ENCODE results near the gene OR6C3.
"Not testable (repeated sequence)": the region's sequence is repeated elsewhere in the genome, so short reads cannot be mapped to it uniquely, and the experiment has no call there.

Gene OR6C3

GRCh38 chr12:55330446-55330845 lies at the start of gene OR6C3:
Gene OR6C3, plus strand, starts transcription at chr12:55330746. Its CDS starts 955 bp downstream, at chr12:55331701.
- no peak for DNase-seq

GRCh38 chr12:55280991-55281390 lies 49.6 kb upstream of the OR6C3 start:
- no peak for DNase-seq

DNA sequence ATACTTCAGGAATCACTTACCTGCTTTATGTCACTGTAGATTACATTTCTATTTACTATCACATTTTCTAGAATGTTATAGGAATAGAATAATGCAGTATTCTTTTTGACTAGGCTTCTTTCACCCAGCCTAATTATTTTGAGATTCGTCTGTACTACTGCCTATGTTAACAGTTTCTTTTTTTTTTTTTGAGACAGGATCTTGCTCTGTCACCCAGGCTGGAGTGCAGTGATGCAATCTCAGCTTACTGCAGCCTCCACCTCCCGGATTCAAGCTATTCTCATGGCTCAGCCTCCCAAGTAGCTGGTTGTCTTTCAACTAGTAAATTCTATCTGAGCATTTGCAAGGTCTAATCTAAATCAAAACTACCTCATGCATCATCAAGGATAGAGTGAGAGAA lies 40.5 kb upstream of the OR6C3 start:
- no peak for DNase-seq

GRCh38 chr12:55296469-55296868 lies 34.1 kb upstream of the OR6C3 start, which contains the start of gene OR6C6:
Gene OR6C6, minus strand, starts transcription at chr12:55296569. Its CDS starts 1,337 bp downstream, at chr12:55295232.
- no peak for DNase-seq

GRCh38 chr12:55314043-55314442 lies 16.5 kb upstream of the OR6C3 start, which contains the start of gene OR6C1:
Gene OR6C1, plus strand, starts transcription at chr12:55314343. Its CDS starts 6,257 bp downstream, at chr12:55320600.
- no peak for DNase-seq

- no peak for DNase-seq
These were observed 10.3 kb upstream of the OR6C3 start for GRCh38 chr12:55320201-55320600.

DNA sequence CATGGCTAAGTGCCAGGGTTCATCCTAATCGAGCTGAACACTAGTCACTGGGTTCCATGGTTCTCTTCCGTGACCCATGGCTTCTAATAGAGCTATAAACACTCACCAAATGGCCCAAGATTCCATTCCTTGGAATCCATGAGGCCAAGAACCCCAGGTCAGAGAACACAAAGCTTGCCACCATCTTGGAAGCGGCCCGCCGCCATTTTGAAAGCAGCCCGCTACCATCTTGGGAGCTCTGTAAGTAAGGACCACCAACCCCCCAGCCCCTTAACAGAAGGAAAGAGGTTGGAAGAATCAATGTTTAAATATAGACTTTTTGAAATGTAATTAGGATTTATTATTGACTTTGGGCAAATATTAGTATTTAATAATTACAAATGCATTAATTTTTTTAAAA lies 4.7 kb upstream of the OR6C3 start:
- DNase-seq = not testable (repeated sequence)

- DNase-seq = no peak
These were observed 5.5 kb downstream of the OR6C3 start for GRCh38 chr12:55336002-55336401.

DNA sequence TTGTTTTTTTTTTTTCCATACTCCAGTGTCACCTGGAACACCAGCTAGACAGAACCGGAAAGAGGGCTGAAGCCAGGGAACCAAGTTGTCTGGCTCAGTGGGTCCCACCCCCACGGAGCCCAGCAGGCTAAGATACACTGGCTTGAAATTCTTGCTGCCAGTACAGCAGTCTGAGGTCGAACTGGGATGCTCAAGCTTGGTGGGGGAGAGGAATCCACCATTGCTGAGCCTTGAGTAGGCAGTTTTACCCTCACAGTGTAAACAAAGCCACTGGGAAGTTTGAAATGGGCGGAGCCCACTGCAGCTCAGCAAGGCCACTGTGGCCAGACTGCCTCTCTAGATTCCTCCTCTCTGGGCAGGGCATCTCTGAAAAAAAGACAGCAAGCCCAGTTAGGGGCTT lies 24.8 kb downstream of the OR6C3 start:
- not testable (repeated sequence) for DNase-seq

DNA sequence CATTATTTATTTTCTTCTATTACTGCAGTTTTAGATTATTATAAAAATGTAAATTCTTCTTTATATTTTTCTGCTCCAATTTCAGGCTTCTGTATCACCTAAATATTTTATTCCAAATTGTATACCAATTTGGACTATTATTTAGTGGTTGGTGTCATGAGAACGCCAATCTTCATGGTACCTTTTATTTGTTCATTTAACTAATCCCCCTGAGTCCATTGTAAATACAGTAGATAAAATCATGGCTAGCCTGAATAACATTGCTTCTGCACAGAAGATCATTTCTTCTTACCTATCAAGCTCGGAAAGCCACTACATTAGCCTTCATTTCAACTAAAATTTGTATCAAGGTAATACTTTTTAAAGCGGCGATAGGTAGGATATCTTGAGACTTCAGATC lies 32.1 kb downstream of the OR6C3 start, which contains the start of gene OR6C75:
TSS of gene OR6C75 (plus strand) at position 301 of the 400 bp plus-strand sequence. CDS start 2,136 bp downstream, outside the sequence.
- no peak for DNase-seq

DNA sequence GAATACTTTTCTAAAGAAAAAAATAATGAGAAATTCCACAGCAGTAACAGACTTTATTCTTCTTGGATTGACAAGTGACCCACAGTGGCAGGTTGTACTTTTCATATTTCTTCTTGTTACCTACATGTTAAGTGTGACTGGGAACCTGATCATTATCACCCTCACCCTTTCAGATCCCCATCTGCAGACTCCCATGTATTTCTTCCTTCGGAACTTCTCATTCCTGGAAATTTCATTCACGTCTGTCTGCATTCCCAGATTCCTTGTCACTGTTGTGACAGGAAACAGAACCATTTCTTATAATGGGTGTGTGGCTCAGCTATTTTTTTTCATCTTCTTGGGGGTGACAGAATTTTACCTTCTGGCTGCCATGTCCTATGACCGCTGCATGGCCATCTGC lies 34.5 kb downstream of the OR6C3 start:
- no peak for DNase-seq

DNA sequence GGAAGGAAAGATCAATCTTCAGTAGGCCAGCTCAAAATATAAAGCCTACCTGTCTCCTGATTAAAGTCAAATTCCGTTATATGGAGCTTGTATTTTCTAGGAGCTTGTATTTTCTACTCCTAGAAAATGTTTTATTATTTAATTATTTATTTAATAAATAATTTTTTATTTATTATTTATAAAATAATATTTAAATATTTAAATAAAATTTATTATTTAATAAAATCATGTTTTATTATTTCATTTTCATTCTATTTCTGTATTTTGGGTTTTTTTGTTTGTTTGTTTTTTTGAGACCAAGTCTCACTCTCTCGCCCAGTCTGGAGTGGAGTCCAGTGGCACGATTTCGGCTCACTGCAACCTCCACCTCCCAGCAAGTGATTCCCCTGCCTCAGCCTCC lies 42.0 kb downstream of the OR6C3 start:
- DNase-seq = no peak

Data from CD4-positive, alpha-beta T cell treated with Interleukin-15 for 1 hour (primary cell).